Measurements from ENCODE around the gene TSPAN7. TPM values are rescaled to one million over a fixed set of nuclear protein-coding genes. Genes with fewer than 3 reads are reported as not detected.

Gene TSPAN7
- total RNA-seq, 1 donor from 2014 or later: 54.0 TPM

DNA sequence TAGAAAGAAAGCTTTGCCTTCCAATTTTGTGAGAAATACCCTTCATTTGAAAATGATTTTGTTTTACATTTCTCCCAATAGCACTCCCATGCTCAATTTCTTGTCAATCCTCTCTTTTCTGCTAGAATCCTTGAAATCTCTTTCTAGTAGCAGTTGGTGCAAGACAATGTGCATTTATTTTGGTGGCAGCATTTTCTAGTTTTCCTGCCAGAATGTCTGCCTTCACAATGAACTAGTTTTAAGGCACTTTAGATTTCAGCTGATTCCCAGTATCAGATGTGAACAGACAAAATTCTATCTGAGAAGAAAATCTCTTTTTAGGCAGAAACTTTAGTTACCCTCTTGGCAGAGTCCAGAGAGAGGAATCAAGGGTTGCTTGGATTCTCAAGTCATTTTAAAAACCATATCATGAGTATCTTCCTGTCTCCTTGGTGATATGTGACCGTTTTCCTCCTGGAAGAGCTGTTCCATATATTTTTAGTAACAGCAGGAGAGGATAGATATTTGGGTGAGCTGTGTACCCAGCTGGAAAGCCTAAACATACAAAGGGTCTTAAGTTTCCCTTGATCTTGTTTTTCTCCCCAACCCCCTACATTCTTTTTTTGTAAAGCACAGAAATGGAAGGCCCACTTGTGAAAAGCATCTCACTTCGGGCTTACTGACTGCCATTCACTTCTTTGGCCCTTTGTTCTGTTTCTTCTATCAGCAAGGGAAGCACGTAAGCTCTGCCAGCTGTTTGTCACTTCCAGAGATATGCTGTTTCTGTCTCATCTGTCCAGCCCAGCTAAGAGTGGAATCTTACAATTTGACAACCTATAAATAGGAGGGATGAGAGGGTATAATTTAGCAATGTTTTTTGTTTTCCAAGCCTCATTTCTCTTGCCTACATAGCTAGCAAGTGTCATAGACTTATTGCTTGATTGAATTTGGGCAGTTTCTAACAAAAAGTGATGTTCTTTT lies 38.7 kb downstream of the TSPAN7 start:
- H3K4me3 Mint-ChIP-seq (ENCODE audit: unreplicated experiment): no peak overlapping the region
- DNase-seq: no peak
- H3K36me3 Mint-ChIP-seq (ENCODE audit: unreplicated experiment): no peaks in the 10 kb centered on the region
- no peak overlapping the region for H3K27ac Mint-ChIP-seq (ENCODE audit: unreplicated experiment)
- H3K4me1 Mint-ChIP-seq (ENCODE audit: low read depth, unreplicated experiment): no peaks in the 10 kb centered on the region
- H3K27me3 Mint-ChIP-seq (ENCODE audit: unreplicated experiment): no peaks in the 10 kb centered on the region
- no peaks in the 10 kb centered on the region for H3K9me3 Mint-ChIP-seq (ENCODE audit: unreplicated experiment)
- TF ChIP-seq, protein P1, sequence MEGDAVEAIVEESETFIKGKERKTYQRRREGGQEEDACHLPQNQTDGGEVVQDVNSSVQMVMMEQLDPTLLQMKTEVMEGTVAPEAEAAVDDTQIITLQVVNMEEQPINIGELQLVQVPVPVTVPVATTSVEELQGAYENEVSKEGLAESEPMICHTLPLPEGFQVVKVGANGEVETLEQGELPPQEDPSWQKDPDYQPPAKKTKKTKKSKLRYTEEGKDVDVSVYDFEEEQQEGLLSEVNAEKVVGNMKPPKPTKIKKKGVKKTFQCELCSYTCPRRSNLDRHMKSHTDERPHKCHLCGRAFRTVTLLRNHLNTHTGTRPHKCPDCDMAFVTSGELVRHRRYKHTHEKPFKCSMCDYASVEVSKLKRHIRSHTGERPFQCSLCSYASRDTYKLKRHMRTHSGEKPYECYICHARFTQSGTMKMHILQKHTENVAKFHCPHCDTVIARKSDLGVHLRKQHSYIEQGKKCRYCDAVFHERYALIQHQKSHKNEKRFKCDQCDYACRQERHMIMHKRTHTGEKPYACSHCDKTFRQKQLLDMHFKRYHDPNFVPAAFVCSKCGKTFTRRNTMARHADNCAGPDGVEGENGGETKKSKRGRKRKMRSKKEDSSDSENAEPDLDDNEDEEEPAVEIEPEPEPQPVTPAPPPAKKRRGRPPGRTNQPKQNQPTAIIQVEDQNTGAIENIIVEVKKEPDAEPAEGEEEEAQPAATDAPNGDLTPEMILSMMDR (IDR thresholded peaks at IDR 0.05; ENCODE audit: partially characterized antibody, unreplicated experiment): no peak

GRCh38 chrX:38601866-38602265 lies 40.5 kb downstream of the TSPAN7 start:
- TF ChIP-seq, protein P1 (IDR thresholded peaks at IDR 0.05; ENCODE audit: partially characterized antibody, unreplicated experiment): no peak
- H3K9me3 Mint-ChIP-seq (ENCODE audit: unreplicated experiment): no peaks in the 10 kb centered on the region
- DNase-seq: no peak
- H3K4me3 Mint-ChIP-seq (ENCODE audit: unreplicated experiment): no peak overlapping the region
- H3K36me3 Mint-ChIP-seq (ENCODE audit: unreplicated experiment): no peaks in the 10 kb centered on the region
- H3K27me3 Mint-ChIP-seq (ENCODE audit: unreplicated experiment): no peaks in the 10 kb centered on the region
- no peaks in the 10 kb centered on the region for H3K4me1 Mint-ChIP-seq (ENCODE audit: low read depth, unreplicated experiment)
- no peak overlapping the region for H3K27ac Mint-ChIP-seq (ENCODE audit: unreplicated experiment)

DNA sequence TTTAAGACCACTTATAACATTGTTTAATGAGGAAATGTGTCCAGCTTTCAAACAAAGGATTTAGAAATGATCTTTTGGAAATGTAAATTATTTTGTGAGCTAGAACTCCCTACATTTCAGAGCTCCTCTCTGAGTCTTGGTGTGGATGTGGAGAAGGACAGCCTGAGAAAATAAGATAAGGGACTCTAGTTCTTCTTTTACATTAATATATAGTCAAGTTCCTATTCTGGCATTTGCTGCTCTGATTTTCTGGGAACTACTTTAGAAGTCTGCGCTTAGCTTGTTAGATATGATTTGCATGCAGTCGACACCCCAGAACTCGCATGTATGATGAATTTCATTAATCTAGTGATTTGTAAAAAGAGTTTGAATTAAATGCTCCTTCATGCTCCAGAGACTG lies 45.5 kb downstream of the TSPAN7 start:
- no peak for DNase-seq
- no peak overlapping the region for H3K27ac Mint-ChIP-seq (ENCODE audit: unreplicated experiment)
- H3K4me3 Mint-ChIP-seq (ENCODE audit: unreplicated experiment): no peak overlapping the region
- no peaks in the 10 kb centered on the region for H3K4me1 Mint-ChIP-seq (ENCODE audit: low read depth, unreplicated experiment)
- no peaks in the 10 kb centered on the region for H3K27me3 Mint-ChIP-seq (ENCODE audit: unreplicated experiment)
- TF ChIP-seq, protein P1 (IDR thresholded peaks at IDR 0.05; ENCODE audit: partially characterized antibody, unreplicated experiment): no peak
- H3K36me3 Mint-ChIP-seq (ENCODE audit: unreplicated experiment): no peaks in the 10 kb centered on the region
- H3K9me3 Mint-ChIP-seq (ENCODE audit: unreplicated experiment): peaks cover 2% of the 10 kb centered on the region

GRCh38 chrX:38607976-38608375 lies 46.6 kb downstream of the TSPAN7 start:
- TF ChIP-seq, protein P1 (IDR thresholded peaks at IDR 0.05; ENCODE audit: partially characterized antibody, unreplicated experiment): no peak
- DNase-seq: no peak
- no peak overlapping the region for H3K27ac Mint-ChIP-seq (ENCODE audit: unreplicated experiment)
- H3K4me3 Mint-ChIP-seq (ENCODE audit: unreplicated experiment): no peak overlapping the region
- H3K27me3 Mint-ChIP-seq (ENCODE audit: unreplicated experiment): no peaks in the 10 kb centered on the region
- no peaks in the 10 kb centered on the region for H3K36me3 Mint-ChIP-seq (ENCODE audit: unreplicated experiment)
- H3K4me1 Mint-ChIP-seq (ENCODE audit: low read depth, unreplicated experiment): no peaks in the 10 kb centered on the region
- H3K9me3 Mint-ChIP-seq (ENCODE audit: unreplicated experiment): peaks cover 2% of the 10 kb centered on the region

GRCh38 chrX:38610849-38611248 lies 49.5 kb downstream of the TSPAN7 start:
- TF ChIP-seq, protein P1 (IDR thresholded peaks at IDR 0.05; ENCODE audit: partially characterized antibody, unreplicated experiment): no peak
- no peaks in the 10 kb centered on the region for H3K27me3 Mint-ChIP-seq (ENCODE audit: unreplicated experiment)
- peaks cover 2% of the 10 kb centered on the region for H3K9me3 Mint-ChIP-seq (ENCODE audit: unreplicated experiment)
- H3K36me3 Mint-ChIP-seq (ENCODE audit: unreplicated experiment): no peaks in the 10 kb centered on the region
- no peak overlapping the region for H3K27ac Mint-ChIP-seq (ENCODE audit: unreplicated experiment)
- H3K4me1 Mint-ChIP-seq (ENCODE audit: low read depth, unreplicated experiment): no peaks in the 10 kb centered on the region
- no peak for DNase-seq
- H3K4me3 Mint-ChIP-seq (ENCODE audit: unreplicated experiment): no peak overlapping the region
